H54 (cell line): ENCODE data around the gene ADGRA3.

Experiments used
- DNase-seq: peaks from one replicate; pipeline ENCODE4 v3.0.0; 2011; ENCODE audit warnings: low spot score, mixed read lengths; ENCODE audit not compliant: insufficient read length
- FAIRE-seq: peaks from 3 replicates; lab custom pipeline; 2011; peaks lifted over from hg19 to GRCh38; lab: Jason Lieb, UNC
- POLR2A ChIP-seq: IDR thresholded peaks from 2 replicates; pipeline ENCODE4 v1.6.1; 2011; ENCODE audit warnings: low read depth, mild to moderate bottlenecking, low read length

Gene ADGRA3

DNA sequence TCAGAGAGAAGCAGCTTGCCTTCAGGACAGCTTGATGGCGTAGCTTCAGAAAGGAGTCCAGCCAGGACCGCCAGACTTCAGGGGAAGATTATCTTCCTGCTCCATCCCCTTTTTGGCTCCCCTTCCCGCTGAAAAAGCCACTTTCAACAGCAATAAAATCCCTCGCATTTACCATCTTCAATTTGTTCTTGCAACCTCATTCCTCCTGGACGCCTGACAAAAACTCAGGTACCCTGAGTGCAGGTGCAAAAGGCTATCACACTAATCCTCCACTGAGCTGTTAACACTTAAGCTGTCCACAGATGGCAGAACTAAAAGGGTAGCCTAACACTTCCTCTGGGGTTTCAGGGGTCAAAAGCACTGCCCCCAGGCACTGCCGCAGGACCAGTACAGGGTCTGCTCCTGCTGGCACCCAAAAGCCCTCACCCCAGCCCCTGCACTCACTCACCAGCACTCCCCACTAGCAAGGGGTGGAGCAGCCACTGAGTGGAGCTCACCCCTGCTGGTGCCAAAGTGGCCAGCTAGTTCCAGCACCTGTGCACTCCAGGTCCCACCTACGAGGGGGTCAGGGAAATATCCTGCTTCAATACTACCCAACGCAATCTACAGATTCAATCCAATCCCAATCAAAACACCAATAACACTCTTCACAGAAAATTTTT lies 145.8 kb downstream of the ADGRA3 start:
- FAIRE-seq (no peak), DNase-seq (no peak)
- no peak for TF ChIP-seq POLR2A

DNA sequence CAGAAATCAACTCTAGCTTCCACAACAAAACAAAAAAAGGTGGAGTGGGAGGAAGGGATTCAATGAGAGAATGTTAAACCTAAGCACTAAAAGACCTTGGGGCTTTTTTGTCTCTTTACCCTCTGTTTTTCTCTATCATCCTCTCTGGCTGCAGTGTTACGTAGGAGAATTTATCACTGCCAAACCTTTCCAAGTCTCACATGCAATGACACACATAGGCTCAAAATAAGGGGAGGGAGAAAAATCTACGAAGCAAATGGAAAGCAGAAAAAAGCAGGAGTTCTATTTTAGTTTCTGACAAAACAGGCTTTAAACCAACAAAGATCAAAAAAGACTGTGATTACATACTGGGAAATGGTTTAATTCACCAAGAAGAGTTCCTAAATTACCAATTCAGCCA lies 152.1 kb downstream of the ADGRA3 start:
- FAIRE-seq (no peak), DNase-seq (no peak)
- no peak for TF ChIP-seq POLR2A

DNA sequence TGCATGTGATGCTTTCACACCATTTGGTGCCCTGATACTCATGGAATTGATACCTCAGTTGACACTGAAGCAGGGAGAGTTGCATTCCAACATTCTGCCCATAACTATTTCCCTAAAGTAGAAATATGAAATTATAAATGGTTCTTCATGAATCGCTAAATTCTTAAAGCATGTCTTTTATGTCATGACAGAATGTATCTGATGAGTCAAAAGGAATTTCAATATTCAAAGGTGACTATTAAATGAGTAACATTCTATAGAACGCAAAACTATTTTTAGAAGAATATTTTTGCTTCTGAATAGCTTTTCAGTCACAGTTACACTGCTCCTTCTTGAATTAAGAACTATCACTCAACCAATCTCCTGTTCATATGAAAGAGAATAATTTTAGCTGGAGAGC lies 152.8 kb downstream of the ADGRA3 start:
- FAIRE-seq (no peak), DNase-seq (no peak)
- TF ChIP-seq POLR2A: no peak

DNA sequence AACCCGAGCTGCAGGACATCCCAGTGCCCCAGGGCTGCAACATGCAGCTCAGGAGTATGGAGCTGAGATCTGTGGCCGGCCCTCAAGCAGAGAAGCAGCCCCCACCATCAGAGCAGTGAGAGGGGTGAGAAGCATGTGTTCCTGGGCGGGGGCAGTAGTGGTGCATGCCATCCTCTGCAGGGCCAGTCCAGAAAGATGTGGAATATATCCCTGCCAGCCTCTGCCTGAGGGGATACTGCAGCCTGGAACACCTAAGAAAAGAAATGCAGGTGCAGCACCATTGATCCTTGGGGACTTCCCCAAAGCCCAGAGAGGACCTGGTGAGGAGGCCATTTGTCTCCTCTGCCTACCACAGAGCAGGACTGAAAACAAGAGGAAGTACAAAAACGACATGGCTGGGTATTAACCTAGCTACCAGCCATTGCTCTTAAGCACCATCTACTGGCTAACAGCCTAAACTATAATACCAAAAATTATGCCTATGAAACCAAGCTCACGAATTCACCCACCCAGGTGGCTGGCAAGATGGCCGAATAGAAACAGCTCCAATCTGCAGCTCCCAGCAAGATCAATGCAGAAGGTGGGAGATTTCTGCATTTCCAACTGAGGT lies 158.8 kb downstream of the ADGRA3 start:
- TF ChIP-seq POLR2A: no peak
- FAIRE-seq: no peak
- no peak for DNase-seq

DNA sequence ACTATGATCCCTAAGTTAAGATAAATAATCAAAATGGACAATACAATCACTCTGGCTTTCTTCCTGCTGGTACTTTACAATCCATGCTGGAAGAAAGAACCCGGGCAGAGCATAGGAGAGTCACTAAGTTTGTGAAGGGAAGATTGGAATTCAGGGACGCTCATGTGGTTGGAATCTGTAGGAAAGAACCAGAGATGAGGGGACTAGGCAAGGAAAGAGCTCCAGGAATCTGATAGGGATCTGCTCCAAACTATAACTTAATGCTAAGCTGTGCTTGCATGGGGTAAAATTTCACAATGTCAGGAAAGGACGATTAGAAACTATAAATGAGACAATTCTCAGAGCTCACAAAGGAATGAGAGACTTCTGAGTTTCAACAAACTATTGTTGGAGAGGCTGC lies 167.5 kb downstream of the ADGRA3 start:
- no peak for TF ChIP-seq POLR2A
- no peak for FAIRE-seq

GRCh38 chr4:22345678-22346077 lies 170.2 kb downstream of the ADGRA3 start:
- no peak for FAIRE-seq
- no peak for DNase-seq
- TF ChIP-seq POLR2A: no peak

More for the DNA sequence above, 167.5 kb downstream of the ADGRA3 start:
- DNase-seq: no peak

GRCh38 chr4:22345055-22345454 lies 170.8 kb downstream of the ADGRA3 start:
- no peak for FAIRE-seq
- TF ChIP-seq POLR2A: no peak
- no peak for DNase-seq

DNA sequence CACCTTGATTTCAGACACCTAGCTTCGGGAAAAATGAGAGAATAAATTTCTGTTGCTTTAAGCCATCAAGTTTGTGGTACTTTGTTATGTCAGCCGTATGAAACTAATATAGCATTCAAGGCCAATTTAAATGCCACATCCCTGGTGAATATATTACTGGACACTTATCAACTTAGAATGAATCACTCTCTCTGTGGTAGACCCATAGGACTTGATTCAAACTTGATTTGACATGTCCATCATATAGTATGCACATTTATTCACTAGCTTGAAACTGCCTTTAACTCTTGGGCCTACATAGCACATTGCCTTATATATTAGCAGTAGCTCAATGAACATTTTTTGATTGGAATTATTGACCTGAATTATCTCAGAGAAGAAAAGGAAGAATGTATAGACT lies 172.3 kb downstream of the ADGRA3 start:
- no peak for DNase-seq
- no peak for TF ChIP-seq POLR2A
- FAIRE-seq: no peak

DNA sequence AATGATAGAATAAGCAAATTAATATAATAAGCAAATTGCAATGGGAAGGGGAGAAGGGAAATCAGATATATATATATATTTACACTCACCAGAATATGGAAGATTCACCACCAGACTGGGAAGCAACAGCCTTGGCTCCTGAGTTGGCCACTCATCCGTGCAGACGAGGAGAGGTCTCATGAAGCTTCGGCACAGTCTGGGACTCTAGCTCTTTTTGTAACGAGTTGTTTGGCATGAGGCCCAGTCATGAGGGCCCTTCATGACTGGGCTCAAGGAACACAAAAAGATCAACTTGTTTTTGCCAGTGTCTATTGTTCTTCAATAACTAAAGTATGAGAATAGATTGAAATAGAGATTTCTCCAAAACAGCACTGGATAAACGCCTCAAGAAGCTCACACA lies 176.4 kb downstream of the ADGRA3 start:
- no peak for FAIRE-seq
- TF ChIP-seq POLR2A: no peak
- no peak for DNase-seq

- no peak for TF ChIP-seq POLR2A
- no peak for FAIRE-seq
- no peak for DNase-seq
Measured at GRCh38 chr4:22338796-22339195, 177.1 kb downstream of the ADGRA3 start.
